Epithelial cell of proximal tubule (primary cell): Measurements from ENCODE around the gene STAT6. TPM values are rescaled to one million over a fixed set of nuclear protein-coding genes. Genes with fewer than 3 reads are reported as not detected.
A peak's percentile ranks its signal among the peaks of the same experiment; 100 is the strongest.

Source experiments
- DNase-seq: peaks from one replicate; pipeline ENCODE4 v3.0.0-alpha.2; 2011; ENCODE audit warnings: low read depth
- H3K4me3 ChIP-seq: 2 replicates; pipeline ENCODE4 v1.5.1; 2011; ENCODE audit warnings: low read depth, mild to moderate bottlenecking, low read length
- total RNA-seq: library from RNA; depleted of rRNA; stranded (reverse); fragments of >200 nt; gene quantifications from 2 replicates; pipeline ENCODE4 v1.2.3, GENCODE V29; 2015
- TF ChIP-seq, protein P1 (sequence below): conservative IDR thresholded peaks from 2 replicates; pipeline ENCODE4 v1.5.1; 2012; ENCODE audit warnings: low read depth, mild to moderate bottlenecking, low read length

STAT6 gene
- total RNA-seq, 1 donor from 2014 or later: 71.4 TPM

DNA sequence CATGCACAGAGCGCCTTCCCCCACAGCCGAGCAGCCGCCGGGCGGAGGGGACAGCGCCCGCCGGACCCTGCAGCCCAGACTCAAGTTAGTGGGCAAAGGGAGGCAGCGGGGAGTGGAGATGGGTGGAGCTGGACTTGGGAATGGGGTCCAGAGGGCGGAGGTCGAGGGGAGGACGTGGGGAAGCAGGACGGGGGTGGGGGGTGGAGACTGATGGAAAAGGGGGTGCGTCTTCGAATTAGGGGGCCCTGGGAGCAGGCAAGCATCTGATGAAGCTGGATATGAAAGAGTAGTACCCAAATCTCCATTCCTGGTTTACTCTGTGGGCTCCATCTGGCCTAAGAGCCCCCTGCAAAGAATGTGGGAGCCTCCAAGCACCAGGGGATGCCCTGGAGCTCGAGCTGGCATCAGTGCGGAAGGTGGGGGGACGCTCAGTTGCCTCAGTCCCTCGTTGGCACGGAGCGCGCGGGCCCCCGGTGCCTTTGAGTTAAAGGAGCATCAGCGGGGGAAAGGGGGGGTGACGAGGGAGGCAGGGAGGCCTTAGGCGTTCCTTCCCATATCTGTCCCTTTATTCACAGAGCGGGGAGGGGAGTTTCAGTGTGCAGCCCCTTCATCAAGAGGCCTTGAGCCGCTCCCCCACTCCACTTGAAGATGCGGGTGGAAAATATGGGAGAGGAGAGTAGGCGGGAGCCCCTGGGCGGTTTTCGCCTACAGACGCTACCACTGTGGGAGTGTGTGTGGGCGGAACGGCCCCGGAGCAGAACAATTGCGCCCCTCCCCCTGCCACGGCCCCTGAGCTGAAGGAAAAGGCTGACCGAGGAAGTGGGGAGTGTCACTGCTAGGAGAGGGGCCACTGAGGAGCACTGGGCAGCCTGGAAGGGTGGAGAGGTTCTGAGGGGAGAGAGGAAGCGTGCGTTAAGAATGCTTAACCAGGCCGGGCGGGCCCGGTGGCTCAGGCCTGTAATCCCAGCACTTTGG lies 21.6 kb downstream of the STAT6 start:
- DNase-seq: no peak
- TF ChIP-seq, protein P1, sequence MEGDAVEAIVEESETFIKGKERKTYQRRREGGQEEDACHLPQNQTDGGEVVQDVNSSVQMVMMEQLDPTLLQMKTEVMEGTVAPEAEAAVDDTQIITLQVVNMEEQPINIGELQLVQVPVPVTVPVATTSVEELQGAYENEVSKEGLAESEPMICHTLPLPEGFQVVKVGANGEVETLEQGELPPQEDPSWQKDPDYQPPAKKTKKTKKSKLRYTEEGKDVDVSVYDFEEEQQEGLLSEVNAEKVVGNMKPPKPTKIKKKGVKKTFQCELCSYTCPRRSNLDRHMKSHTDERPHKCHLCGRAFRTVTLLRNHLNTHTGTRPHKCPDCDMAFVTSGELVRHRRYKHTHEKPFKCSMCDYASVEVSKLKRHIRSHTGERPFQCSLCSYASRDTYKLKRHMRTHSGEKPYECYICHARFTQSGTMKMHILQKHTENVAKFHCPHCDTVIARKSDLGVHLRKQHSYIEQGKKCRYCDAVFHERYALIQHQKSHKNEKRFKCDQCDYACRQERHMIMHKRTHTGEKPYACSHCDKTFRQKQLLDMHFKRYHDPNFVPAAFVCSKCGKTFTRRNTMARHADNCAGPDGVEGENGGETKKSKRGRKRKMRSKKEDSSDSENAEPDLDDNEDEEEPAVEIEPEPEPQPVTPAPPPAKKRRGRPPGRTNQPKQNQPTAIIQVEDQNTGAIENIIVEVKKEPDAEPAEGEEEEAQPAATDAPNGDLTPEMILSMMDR: no peak

DNA sequence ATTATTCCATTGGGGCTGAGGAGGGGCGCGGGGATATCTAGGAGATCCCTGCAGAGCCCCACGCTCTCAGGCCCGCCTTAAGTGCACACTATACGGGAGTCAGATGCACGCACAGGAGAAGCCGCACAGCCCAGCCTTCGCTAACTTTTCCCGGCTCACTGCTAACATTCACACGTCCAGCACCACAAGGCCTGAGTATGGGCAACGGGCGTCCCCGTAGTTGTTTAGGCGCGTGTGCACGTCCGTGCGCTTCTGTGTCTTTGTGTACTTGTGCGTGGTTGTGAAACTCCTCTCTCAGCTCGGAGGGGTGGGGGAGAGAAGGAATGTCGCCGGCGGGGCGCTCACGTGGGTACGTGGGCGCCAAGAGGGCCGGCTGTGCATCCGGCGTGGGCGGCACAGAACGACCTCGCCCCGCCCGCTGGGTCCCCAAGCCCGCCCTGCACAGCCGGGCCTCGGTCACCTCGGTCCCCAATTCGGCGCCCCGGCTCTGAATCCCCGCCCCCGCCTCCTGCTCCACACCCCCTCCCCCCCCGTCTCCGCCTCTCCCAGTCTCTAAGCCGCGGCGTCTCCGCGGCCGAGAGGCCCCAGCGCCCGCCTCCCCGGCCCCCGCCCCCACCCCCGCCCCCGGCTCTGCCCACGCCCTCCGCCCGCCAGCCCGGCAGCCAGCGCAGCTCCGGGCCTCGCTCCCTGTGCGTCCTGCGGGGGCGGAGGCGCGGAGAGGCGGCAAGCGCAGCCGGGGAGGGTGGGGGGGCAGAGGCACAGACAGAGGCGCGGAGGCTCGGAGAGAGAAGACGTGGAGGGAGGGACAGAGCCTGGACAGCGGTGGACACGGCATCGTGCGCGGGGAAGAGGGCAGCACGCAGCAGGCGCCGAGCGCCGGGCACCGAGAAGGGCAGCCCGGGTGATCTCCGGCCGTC lies 22.6 kb downstream of the STAT6 start, which contains the start of gene NAB2:
TSS of gene NAB2 (plus strand) at position 761 of the 917 bp plus-strand sequence. CDS start 158 bp downstream, outside the sequence.
- peak within 1 kb of the TSS; percentile 93 for H3K4me3 ChIP-seq
- TF ChIP-seq, protein P1: no peak
- peak; percentile 70 for DNase-seq

More for the DNA sequence above, 21.6 kb downstream of the STAT6 start:
- H3K4me3 ChIP-seq: peak overlapping the region; percentile 93

DNA sequence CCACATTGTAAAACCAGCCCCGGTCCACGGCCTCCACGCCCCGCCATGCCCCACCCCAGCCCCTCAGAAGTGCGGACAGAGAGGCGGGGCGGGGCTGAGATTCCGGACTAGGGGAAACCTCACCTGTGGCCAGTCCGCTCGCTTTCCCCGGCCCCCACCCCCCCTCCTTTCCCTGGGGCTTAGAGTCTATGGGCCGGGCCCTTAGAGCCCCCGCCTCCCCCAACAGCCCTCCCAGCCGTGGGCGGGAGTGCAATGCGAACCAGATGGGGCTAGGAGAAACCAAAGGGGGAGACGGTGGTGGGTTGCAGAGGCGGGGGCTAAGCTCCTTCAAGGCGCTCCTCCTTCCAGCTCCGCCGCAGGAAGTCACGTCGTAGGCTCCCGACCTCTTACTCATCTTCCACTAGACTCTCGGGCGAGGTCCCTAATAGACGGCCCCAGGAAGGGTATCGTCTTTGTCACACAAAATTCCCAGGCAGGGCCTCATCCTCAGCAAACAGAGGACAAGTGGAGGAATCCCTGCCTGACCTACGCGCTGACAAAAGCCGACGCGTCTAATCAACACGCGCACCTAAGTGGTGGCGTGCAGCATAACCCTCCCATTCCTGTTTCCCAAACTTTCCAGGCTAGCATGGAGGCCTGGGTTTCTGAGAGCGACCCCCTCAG lies 23.3 kb downstream of the STAT6 start:
- no peak for DNase-seq
- TF ChIP-seq, protein P1: no peak
- peak overlapping the region; percentile 93 for H3K4me3 ChIP-seq

DNA sequence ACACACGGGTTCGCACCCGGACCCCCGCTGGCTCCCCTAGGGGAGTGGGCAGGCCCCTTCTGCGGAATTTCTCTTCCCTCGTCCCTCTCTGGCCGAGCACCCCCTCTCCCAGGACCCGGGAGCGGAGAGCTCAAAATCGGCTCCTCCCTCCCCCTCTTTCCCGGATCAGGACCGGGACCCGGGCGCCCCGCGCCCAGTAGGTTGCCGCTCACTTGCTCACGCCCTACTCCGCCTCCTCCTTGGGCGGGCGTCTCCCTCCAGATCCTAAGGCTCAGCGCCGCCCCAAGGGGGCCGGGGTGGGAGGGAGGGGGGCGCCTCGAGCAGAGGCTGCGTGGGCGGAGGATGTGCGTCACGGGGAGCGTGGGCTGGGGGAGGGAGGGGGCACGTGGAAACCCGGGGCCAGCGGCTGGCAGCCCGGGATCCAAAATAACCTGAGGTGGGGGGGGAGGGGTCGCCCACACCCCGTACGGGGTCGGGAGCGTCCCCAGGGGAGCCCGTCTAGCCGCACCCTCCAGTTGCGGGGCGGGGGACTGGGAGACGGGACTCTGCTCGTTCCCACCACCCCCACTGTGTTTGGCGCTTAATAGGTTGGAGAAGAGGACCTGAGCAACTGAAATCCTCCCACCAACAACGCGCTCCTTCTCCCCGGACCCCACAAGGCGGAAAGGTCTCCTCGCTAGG lies 24.0 kb downstream of the STAT6 start:
- TF ChIP-seq, protein P1: no peak
- DNase-seq: no peak
- H3K4me3 ChIP-seq: peak overlapping the region; percentile 93

DNA sequence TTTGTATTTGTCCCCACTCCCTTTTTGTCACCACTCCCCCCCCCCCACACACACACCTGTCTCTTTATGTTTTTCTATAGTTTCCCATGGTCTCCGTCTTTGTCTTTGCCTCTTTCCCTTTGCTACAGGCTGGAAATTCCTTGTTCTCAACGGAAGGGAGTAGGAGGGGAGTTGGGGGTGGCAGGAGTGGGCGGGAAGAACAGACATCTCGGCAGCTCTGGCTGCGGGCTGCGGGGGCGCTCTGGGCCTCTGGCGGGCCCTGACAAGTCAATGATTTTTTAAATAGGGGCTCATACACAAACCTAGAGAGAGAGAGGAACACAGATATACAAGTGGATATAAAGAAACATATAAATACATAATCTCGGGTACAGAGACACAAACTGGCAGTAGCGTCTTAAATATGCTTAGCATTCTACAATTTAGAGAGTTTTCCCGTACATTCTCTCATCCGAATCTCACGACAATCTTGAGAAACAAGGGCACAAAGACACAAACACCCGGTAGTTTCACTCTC lies 24.6 kb downstream of the STAT6 start:
- TF ChIP-seq, protein P1: peak; percentile 48
- peak overlapping the region; percentile 93 for H3K4me3 ChIP-seq
- DNase-seq: no peak
